GM10847 (cell line): ENCODE measurements around the gene SPX.

Experiments used
- POLR2A ChIP-seq: IDR thresholded peaks from 2 replicates; pipeline ENCODE4 v1.6.1; 2011; ENCODE audit not compliant: insufficient read length; ENCODE audit errors: extremely low read depth

SPX gene, protein sequence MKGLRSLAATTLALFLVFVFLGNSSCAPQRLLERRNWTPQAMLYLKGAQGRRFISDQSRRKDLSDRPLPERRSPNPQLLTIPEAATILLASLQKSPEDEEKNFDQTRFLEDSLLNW

DNA sequence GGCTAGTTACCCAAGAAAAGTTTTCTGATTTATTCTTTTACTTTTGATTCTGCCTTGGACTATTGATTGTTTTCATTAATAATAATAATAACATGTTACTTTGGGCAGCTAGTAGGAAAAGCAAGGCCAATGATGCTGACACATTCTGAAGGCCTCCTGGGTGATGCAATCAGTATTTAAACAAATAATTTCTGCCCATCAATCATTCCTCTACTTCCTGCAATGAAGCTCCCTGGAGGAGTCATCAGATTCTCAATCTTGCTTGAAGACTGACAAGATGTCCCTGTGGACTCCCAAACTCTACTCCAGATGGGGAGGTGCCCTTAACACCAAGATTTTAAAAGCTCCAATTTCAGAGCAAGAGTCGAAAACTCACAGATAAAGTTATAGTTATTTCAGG lies at the start of gene SPX:
Gene SPX, plus strand, starts transcription at position 244 of the 400 bp plus-strand sequence. CDS start 177 bp downstream, outside the sequence.
- TF ChIP-seq POLR2A = no peak

DNA sequence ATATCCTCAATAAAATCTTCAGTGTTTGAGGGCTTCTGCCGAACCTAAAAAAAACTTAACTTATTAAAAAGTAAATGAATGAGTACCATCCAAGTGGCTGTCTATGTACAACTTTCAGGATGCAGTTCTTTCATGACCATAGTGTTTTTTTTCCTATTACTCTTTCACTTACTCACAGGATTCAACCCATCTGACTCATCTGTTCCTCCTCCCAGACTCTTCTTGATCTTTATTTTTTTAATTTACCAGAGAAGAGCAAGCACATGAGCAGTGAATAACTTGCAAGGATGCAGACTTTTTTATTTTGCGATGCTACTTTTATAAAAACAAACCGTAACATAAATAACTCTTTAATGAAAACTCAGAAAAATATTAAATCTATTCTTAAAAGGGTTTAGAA lies 49.1 kb upstream of the SPX start:
- no peak for TF ChIP-seq POLR2A

DNA sequence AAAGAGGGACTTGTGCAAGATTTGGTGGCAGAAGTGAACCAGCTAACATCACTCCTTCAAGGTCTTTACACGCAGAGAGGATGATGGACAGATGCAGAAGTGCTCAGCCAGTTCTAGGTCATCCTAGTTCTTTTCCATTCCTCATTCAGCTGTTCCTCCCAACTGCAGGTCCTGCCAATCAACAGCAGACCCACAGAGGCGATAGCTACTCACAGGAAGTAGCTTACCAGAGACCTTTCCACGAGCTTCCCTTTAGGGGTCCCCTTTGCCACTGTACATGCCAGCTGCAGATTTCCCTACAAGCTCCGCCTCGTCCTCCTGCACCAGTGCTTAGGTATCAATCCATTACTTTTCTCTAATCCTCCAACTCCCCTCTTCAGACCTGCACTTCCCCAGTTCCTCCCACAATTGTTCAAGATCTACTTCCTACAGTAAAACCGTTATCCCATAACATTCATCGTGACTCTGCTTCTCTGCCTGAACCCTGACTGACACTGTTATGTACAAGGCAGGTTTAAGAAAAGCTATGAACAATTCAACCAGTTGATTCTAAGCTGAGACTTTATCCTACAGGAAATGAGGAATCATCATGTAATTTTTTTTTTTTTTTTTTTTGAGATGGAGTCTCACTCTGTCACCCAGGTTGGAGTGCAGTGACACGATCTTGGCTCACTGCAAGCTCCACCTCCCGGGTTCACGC lies 47.2 kb upstream of the SPX start:
- no peak for TF ChIP-seq POLR2A

DNA sequence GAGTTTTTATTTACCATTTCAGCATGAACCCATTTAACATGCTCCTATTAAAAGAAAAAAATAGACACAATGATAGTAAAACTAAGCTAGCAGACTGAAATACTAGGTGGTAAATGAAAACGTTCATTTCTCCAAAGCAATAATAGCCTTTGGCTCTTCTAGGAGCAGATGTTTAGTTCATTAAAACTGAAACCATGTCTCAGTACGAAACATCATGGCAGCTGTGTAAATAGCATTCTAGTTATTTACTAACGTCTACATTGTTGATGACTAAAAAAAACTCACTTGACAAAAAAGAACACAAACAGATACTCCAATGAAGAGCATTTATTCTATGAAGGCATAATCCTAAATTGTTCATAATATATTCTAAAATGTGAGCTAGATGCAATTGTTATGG lies 42.6 kb upstream of the SPX start:
- no peak for TF ChIP-seq POLR2A

DNA sequence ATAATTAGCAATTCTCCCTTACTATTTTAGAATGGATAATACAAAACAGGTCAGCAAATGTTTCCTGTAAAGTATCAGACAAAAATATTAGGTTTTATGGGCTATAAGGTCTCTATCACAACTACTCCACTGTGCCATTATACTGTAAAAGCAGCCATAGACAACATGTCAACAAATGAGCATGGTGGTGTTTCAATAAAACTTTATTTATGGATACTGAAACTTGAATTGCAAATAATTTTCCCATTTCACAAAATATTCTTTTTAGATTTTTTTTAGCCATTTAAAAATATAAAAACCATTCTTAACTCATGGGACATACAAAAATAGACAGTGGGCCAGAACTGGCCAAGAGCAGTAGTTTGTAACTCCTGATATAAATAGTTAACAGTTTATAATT lies 40.1 kb upstream of the SPX start:
- no peak for TF ChIP-seq POLR2A

DNA sequence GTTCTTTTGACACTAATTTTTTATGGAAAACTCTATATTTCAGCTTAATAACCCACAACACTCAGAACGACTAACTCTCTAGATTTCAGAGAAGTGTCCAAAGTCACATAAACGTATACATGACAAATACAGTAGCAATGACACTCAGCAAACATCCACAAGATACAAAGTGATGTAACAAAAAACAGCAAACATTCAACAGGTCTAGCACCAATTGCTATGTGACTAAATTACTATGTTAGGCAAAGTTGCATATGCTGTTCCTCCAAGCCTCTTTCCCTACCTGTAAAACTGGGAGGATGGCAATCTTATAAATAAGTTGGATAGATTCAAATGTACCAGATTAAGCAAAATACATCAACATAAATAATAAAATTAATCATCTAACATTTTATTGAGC lies 26.3 kb upstream of the SPX start:
- TF ChIP-seq POLR2A = no peak

DNA sequence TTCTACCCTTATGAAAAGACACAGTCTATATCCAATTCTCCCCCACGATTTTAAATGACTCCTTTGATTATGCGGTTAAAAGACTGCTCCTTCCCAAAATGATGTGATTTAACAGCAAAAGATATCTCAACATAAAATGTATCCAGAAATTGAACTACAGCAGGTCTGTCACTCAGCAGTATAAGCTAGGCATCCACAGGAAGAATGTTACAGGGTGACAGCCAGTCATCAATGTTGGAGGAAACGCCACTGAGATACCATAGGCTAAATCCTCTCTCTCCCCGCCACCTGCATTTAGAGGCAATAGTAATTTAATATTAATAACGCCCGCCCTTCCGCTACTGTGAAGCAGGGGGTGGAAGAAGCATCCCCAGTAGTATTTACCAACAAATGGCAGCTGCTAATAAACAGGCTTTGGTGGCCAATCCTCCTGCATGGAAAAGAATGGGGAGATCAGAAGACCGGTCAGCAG lies 25.3 kb upstream of the SPX start:
- no peak for TF ChIP-seq POLR2A

DNA sequence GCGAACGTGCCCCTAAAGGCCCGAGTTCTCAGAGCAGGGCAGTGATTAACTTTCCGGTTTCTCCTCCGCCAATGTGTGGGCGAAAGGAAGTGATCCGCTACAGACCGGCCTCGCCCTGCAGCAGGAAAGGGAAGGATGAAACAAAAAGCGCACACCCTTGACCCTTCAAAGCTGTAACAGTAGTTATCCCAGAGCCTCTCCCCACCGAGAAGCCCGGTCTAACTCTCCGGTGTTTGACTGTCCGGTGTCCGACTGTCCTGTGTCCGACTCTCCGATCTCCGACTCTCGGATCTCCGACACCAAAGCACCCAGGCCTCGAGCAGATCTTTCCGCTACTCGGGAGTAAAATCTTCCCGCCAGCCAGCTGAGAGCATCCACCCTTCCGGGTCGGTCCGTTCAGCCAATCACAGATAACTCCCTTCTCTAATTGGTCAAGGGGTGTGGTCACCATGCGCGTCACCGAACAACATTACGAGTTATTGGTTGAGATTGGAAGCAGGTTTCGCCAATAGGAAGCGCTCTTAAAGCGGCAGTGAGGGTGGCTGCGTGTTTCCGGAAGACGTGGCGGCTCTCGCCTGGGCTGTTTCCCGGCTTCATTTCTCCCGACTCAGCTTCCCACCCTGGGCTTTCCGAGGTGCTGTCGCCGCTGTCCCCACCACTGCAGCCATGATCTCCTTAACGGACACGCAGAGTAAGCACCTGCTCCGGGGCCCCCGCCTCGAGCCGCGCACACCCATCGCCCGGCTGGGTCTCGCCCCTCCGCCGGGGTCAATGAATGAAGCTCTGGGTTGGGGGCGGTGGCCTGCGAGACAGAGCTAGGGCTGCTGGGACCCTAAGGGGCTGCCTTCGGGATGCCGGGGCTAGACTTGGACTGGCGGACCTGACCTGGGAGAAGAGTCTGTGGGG lies 24.6 kb upstream of the SPX start, which contains the start of the genes GOLT1B and RECQL:
Gene GOLT1B, plus strand, starts transcription at position 532 of the 906 bp plus-strand sequence. Its CDS starts 135 bp downstream, at position 667.
Gene RECQL, minus strand, starts transcription at position 378 of the 906 bp plus-strand sequence. CDS start 2,065 bp downstream, outside the sequence.
- TF ChIP-seq POLR2A = peak; percentile 44

DNA sequence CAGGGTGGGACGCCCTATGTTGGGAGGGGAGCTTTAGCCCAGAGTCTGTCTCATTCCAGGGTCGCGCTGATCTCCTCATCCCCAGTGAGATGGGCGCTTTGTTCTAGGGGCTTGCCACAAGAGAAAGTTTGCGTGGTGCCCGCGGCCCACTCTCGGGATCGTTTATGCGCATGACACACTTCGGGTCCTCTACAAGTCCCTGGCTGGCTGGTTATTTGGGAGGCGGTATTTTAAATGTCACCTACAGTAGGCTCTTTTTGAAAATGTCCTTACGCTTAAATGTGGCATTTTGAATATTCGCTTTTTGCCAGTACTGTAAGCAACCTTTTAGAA lies 24.0 kb upstream of the SPX start:
- no peak for TF ChIP-seq POLR2A

DNA sequence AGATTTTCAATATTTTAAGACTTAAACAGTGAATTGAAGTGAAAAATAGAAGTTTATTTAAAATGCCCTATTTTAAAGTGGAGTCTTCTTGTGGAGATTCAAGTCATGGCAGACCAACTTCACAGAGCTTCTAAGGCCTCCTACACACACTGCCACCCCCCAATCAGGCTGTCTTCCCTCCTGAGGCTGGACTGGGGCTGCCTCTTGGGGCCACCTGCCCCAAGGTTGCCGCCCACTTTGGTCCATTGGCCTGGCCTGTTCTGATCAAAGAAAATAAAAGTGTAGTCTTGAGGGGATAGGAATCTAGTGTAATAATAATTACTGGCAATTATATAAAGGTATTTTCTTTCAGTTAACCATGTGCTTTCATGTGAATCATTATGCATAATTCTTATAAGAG lies 23.2 kb upstream of the SPX start:
- TF ChIP-seq POLR2A = no peak

DNA sequence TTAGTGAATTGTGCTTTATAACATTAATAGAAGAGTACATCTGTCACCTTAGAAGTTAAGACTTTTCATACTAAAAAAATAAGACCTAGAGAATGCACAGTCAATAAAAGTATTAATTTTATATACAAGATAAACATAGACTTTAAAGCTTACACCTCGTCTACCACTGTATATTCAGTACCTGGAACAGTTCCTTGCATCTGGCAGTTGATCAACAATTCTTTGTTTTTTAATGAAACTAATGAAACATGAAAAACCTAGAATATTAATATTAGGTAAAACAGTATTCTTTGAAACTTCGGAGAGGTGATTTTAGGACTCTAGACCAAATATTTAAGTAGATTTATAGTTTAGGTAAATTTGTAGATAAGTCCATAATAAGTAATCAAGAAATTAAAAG lies 20.2 kb upstream of the SPX start:
- no peak for TF ChIP-seq POLR2A

DNA sequence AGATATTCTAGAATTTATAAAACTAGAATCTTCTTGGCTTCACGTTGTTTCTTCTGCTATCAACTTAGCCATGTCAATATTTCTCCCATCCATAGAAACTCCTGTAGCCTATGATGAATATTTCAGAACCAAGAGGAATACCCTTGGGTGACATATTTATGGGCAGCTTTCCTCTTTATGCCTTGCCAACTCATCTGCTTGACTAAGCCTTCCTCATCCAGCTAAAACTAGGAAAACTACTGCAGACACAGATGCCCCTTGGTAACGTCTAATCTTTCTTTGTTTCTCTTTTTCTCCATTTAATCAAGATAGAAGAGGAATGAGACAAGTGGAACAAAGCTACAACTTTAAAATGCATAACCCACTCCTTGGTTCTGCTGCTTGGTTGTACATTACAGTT lies 18.2 kb upstream of the SPX start:
- no peak for TF ChIP-seq POLR2A

DNA sequence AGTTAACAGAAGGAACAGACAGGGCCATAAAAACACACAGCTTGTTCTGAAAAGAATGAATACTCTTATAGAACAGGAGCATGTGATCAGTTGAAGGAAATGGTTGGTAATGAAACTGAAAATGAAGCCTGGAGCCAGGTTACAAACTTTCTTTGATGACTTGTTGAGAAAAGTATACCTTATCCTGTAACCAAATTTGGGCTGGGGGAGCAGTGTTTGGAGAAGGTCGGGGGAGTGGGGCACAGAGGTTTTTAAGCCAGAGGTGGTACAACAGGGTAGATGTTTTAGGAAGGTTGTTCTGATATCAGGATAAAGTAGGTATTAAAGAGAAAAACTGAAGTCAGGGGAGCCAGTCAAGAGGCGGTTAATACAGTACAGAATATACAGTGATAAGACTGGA lies 16.3 kb upstream of the SPX start:
- no peak for TF ChIP-seq POLR2A

DNA sequence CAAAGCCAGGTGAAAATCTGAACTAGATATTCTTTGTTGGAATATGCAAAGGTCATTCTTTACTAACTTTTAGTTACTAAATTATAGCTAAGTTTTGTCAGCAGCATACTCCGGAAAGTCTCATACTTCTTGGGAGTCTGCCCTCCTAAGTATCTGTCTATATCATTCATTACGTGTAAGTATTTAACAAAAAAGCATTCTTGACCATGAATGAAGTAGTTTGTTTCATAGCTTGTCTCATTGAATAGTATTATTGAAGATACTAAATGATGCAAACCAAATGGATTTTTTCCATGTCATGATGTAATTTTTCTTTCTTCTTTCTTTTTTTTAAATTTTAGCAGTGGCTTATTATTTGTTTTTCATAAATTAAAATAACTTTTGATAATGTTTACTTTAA lies 9.8 kb upstream of the SPX start:
- no peak for TF ChIP-seq POLR2A

DNA sequence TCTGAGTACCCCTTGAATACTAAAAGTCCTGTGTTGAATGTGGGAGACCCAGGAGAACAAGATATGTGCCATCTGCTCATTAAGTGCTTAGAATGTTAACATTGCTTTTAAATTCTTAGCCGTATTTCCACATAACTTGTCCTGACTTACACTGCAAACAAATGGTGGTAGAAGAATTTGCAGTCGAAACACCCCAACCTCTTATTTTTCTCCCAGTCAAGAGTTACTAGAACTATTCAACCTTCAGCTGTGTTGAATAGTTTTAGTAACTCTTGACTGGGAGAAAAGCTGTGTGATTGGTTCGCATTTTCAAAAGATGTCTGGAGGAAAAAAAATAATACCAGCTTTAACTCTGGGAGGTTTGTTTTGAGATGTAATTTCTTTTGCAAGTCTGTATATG lies 7.6 kb upstream of the SPX start:
- no peak for TF ChIP-seq POLR2A

DNA sequence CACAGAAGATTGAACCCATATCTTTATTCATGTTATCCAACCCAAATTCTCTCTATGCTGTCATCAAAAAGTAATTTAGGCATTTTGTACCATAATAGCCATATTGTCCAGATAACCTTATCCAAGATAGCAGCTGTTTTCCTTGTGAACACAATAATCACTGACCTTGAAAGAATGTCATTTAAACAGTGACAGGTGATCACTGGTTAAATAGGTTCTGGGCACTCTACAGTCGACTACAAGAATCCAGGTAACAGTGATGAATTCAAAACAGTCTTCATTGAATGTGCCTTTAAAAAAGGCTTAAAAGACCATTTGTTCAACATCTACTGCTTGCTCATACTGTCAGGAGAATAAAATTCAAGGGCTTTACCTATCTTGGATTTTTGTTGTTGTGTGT lies 4.6 kb upstream of the SPX start:
- no peak for TF ChIP-seq POLR2A
